Measurements from ENCODE around the gene RFESD. TPM values are rescaled to one million over a fixed set of nuclear protein-coding genes. Genes with fewer than 3 reads are reported as not detected.

RFESD gene
- polyA plus RNA-seq, 1 of the 3 experiments (the other 2 are of a cell fraction): 1.8 TPM

GRCh38 chr5:95652849-95653248 is 6.3 kb downstream of the RFESD start:
- Histone ChIP-seq H3K4me1 (ENCODE audit: control insufficient read depth in 1 of 2, insufficient read depth in 2 of 2, low read depth in 1 of 2, low read length in 1 of 2) (no peaks in the 10 kb centered on the region; a peak in 1 of 4 replicates), H4K20me1 (ENCODE audit: insufficient read depth) (no peaks in the 10 kb centered on the region), H3F3A (replicated peaks; ENCODE audit: insufficient read depth) (peaks cover 8% of the 10 kb centered on the region), H3K79me2 (ENCODE audit: insufficient read depth) (no peaks in the 10 kb centered on the region), H3K4me3 (ENCODE audit: low read depth in 2 of 2, low read length in 1 of 2) (no peak overlapping the region), H2AFZ (ENCODE audit: low read depth) (no peak overlapping the region), H3K27me3 (ENCODE audit: insufficient read depth) (no peaks in the 10 kb centered on the region), H3K9ac (no peak overlapping the region), H3K9me3 (no peaks in the 10 kb centered on the region), H3K9me2 (no peaks in the 10 kb centered on the region), H3K27ac (ENCODE audit: low read depth in 2 of 2, low read length in 1 of 2) (no peak overlapping the region), H3K36me3 (replicated peaks in 1 of 2; ENCODE audit: control insufficient read depth in 1 of 2, insufficient read depth in 2 of 2, low read length in 1 of 2) (no peaks in the 10 kb centered on the region), H3K4me2 (no peak overlapping the region)
- CTCF ChIA-PET: interaction anchor here (1.4 to 3.0 kb wide), 6 partner anchors 8 to 194 kb away, joined by 3 to 15 read pairs (median 6); no protein-coding TSS in a partner anchor
- TF ChIP-seq TEAD4 (IDR thresholded peaks at IDR 0.05; ENCODE audit: borderline replicate concordance, insufficient read depth) (no peak), REST (IDR thresholded peaks at IDR 0.05; ENCODE audit: low read depth, low read length) (no peak), MEF2A (IDR thresholded peaks at IDR 0.05; ENCODE audit: borderline replicate concordance, low read depth) (no peak), YY1 (IDR thresholded peaks at IDR 0.05; ENCODE audit: low read depth) (no peak), POLR2AphosphoS5 (IDR thresholded peaks at IDR 0.05; ENCODE audit: low read depth, low read length) (no peak), NRF1 (IDR thresholded peaks at IDR 0.05; ENCODE audit: low read depth, low read length) (no peak)
- 90% methylated on average over 1 of the region's 1 CpG for WGBS (ENCODE audit: low lambda C conversion rate)
- POLR2A ChIA-PET: no interaction called here
- DNase-seq: no peak

GRCh38 chr5:95654196-95654595 is 7.6 kb downstream of the RFESD start:
- Histone ChIP-seq H3K9me2 (no peaks in the 10 kb centered on the region), H3K27ac (ENCODE audit: low read depth in 2 of 2, low read length in 1 of 2) (no peak overlapping the region), H3K4me2 (no peak overlapping the region), H3K4me1 (ENCODE audit: control insufficient read depth in 1 of 2, insufficient read depth in 2 of 2, low read depth in 1 of 2, low read length in 1 of 2) (no peaks in the 10 kb centered on the region; a peak in 1 of 4 replicates), H3K36me3 (replicated peaks in 1 of 2; ENCODE audit: control insufficient read depth in 1 of 2, insufficient read depth in 2 of 2, low read length in 1 of 2) (no peaks in the 10 kb centered on the region), H3K9ac (no peak overlapping the region), H2AFZ (ENCODE audit: low read depth) (no peak overlapping the region), H3K9me3 (no peaks in the 10 kb centered on the region), H3K27me3 (ENCODE audit: insufficient read depth) (no peaks in the 10 kb centered on the region), H3K79me2 (ENCODE audit: insufficient read depth) (no peaks in the 10 kb centered on the region), H3K4me3 (ENCODE audit: low read depth in 2 of 2, low read length in 1 of 2) (no peak overlapping the region), H3F3A (replicated peaks; ENCODE audit: insufficient read depth) (no peaks in the 10 kb centered on the region), H4K20me1 (ENCODE audit: insufficient read depth) (no peaks in the 10 kb centered on the region)
- TF ChIP-seq NFIC (IDR thresholded peaks at IDR 0.05; ENCODE audit: borderline replicate concordance): no peak
- no peak for TF ChIP-seq SIN3A (IDR thresholded peaks at IDR 0.05; ENCODE audit: borderline replicate concordance, low read depth, low read length)
- TF ChIP-seq MAX (IDR thresholded peaks at IDR 0.05; ENCODE audit: low read depth): no peak
- TF ChIP-seq YY1 (IDR thresholded peaks at IDR 0.05; ENCODE audit: low read depth): no peak
- no peak for TF ChIP-seq REST (IDR thresholded peaks at IDR 0.05; ENCODE audit: low read depth, low read length)
- no peak for TF ChIP-seq RCOR1 (IDR thresholded peaks at IDR 0.05; ENCODE audit: low read length)
- TF ChIP-seq NRF1 (IDR thresholded peaks at IDR 0.05; ENCODE audit: low read depth, low read length): no peak
- TF ChIP-seq CHD2 (IDR thresholded peaks at IDR 0.05; ENCODE audit: low read length, partially characterized antibody): no peak
- no peak for TF ChIP-seq CTCF (IDR thresholded peaks at IDR 0.05)
- DNase-seq: no peak
- POLR2A ChIA-PET: no interaction called here
- 97% methylated on average over 3 of the region's 3 CpGs for WGBS (ENCODE audit: low lambda C conversion rate)
- CTCF ChIA-PET: interaction anchor here (1.9 to 2.0 kb wide), 2 partner anchors 10 kb away, joined by 7 to 14 read pairs; no protein-coding TSS in a partner anchor
